GM23338 (cell line): ENCODE results near the gene ARHGEF39.

Experiments used
- CTCF ChIP-seq, 2 experiments: fragments of 200-600 bp in 1 of 2; sonication (generic) in 1 of 2; conservative IDR thresholded peaks; 2 replicates each; pipeline versions ENCODE4 v1.5.1 to v1.6.1; 2016 to 2017; ENCODE audit warnings: antibody characterized with exemption in 2 of 2, low read depth in 2 of 2, mild to moderate bottlenecking in 2 of 2, moderate library complexity in 1 of 2
- EZH2 ChIP-seq: fragments of 200-600 bp; sonication (generic); IDR thresholded peaks from one replicate; pipeline ENCODE4 v1.8.0; 2017; ENCODE audit warnings: antibody characterized with exemption, mild to moderate bottlenecking, low read depth; ENCODE audit not compliant: unreplicated experiment
- POLR2AphosphoS5 ChIP-seq: IDR thresholded peaks from 2 replicates; pipeline ENCODE4 v1.6.1; 2016; ENCODE audit warnings: antibody characterized with exemption, low read depth
- REST ChIP-seq: IDR thresholded peaks from one replicate; pipeline ENCODE4 v1.6.1; 2018; ENCODE audit warnings: antibody characterized with exemption; ENCODE audit not compliant: unreplicated experiment

- TF ChIP-seq REST (no peak), POLR2AphosphoS5 (no peak), CTCF (conservative IDR thresholded peaks at IDR 0.05; ENCODE audit: low read depth in 2 of 2) (no peak), EZH2 (no peak)
Observed at GRCh38 chr9:35698231-35698630, 33.2 kb upstream of the ARHGEF39 start.
